Measurements from ENCODE around the gene VSNL1.

VSNL1 gene

DNA sequence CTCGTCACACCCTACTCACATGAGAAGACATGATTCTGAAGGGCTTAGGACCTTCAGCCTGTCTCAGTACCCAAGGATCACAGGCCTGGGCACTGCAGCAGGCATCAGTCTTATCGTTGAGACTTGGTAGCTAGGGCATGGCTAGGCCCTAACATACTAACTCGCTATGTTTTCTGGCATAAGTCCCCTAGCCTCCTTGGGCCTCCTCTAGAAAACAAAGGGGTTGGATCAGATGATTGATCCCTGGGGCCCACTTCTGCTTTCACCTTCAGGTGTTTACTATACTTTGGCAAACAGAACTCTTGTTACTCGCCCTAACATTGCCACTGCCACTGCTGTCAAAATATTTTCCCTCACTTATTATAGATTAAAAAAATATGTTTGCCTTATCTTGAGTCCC, 44.2 kb downstream of the VSNL1 start:
- FAIRE-seq: no peak

DNA sequence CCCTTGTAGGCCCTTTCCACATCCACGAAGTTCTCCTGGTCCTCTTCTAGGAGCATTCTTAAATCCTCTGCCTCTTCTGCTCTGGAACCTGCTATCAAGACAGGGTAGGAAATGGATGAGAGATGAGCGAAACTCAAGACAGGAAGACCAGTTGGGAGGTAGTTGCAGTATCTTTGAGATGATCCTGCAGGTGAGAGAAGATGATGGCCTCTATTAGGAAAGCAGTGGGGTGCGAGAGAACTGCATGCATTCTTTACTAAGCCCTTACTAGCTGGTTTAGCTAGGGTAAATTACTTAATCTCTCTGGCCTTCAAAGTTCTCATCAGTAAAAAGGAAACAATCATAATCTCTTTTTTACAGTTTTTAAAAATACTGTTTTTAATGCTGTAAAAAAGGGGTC, 47.0 kb downstream of the VSNL1 start:
- FAIRE-seq: no peak

DNA sequence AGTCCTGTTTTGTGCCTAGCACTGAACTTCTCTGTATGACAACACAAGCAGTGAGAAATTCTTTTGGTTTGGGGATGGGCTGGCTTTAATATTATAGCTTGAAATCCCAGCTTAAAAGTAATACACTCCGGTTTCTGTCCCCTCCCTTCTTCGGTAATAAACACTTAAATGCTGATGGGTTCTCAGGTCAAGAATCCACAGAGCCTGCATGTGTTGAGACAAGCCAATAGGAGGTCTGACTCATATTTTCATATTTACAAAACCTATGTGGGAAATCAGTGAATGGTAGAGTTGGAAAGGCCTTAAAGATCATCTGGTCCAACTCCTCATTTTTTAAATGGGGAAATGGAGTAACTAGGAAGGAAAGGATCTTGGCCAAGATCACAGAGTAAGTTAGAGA, 47.5 kb downstream of the VSNL1 start:
- FAIRE-seq: no peak

DNA sequence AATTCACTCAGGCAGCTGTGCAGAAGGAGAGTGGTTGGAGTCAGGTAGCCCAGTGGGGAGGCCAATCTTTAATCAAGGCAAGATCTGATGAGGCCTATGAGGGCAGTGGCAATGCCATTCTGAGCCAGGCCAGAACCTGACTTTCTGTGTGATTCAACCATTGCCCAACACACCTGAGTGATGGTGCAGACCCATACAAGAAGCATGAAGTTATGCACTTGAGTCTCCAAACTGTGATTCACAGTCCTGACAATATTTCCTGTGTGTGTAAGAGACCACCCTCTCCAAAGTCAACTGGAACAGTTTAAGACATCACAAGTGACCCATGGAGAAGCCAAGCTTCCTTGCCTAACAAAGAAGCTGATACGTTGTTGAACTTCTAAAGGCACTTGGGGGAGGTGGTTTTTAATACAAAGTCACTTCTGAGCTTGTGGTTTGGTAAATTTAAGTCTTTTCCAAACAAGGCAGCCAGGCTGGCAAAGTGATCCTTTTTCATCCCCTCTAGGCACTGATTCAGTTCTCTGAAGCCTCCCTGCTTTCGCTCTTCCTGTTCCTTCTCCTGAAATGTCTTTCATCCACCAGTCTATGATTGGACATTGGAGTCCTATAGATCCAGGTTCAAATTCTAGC, 49.0 kb downstream of the VSNL1 start:
- FAIRE-seq: no peak

DNA sequence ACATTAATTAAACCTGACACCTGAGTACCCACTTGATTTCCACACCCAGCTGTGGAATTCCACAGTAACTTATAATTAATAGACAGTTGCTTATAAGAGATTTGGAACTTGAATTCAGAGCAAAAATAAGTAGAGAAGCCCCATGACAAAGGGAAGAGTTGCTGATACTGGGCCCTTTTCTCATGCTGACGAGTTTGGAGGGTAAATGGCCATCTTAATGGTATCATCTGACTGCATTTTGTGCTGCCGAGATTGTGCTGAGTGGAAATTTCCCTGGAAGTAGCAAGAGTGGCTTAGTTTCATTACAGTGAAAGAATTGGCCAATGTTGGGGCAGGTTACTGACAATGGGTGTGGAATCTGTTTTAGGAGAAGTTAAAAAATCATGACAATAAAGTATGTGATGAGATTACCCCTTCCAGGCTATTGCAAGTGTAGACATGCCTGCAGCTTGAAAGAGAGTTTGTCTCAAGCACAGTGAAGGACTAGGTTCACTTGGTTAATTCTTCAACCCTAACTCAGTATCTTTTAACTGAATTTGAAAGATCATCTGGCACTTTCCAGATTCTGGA, 49.9 kb downstream of the VSNL1 start:
- FAIRE-seq: no peak

DNA sequence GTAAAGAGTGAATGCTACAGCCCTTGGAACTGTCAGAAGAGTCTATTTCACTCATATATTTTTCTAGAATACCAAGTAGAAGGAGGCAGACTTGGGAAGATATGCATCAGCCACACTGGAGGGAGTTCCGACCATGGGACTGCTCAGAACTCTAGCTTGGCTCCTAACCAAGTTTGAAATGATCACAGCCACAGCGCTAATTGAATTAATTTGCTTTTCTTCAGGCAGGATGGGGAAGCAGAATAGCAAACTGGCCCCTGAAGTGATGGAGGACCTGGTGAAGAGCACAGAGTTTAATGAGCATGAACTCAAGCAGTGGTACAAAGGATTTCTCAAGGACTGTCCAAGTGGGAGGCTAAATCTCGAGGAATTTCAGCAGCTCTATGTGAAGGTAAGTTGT, 51.4 kb downstream of the VSNL1 start:
- FAIRE-seq: no peak

DNA sequence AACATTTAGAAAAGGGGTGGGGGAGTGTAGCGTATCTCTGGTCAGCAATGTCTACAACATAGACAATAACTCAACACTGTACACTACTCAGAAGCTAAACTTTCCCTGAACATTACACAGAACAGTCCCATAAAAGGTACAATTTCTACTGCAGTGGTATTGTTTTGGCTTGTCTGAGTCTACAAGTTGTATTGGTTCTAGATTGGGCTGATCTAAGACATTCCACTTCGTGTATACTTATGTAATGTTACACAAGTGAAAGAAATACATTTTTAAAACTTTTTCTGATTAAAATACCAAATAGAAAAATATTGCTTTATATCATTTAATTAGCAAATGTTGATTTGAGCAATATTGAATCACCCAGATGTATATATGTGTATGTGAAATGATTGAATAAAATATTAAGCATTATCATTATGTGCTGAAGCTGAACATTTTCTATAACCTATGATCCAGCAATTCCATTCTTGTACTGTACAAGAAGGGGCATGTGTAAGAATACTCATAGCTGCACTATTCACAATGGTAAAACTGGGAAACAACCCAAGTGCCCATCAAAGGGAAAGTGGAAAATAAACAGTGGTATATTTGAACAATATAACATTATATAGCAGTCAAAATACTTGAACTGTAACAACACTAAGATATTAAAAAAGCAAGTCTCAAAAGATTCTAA, 52.4 kb downstream of the VSNL1 start:
- FAIRE-seq: no peak

DNA sequence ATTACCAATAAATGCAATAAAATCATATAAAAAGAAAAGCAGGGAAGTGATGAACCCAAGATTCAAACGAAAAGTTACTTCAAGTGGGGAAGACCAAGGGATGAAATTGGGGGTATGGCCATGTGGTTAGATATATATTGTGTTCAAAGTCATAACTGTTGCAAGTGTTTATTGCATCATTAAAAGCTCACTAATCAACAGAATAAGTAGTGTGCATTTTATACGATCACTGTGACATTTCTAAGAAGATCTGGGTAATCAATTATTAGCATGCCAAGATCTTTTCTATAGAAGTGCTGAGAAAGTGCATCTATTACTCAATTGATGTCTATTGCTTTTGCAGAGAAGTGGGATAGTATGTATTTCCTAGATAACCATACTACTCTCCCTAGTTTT, 52.9 kb downstream of the VSNL1 start:
- FAIRE-seq: no peak

DNA sequence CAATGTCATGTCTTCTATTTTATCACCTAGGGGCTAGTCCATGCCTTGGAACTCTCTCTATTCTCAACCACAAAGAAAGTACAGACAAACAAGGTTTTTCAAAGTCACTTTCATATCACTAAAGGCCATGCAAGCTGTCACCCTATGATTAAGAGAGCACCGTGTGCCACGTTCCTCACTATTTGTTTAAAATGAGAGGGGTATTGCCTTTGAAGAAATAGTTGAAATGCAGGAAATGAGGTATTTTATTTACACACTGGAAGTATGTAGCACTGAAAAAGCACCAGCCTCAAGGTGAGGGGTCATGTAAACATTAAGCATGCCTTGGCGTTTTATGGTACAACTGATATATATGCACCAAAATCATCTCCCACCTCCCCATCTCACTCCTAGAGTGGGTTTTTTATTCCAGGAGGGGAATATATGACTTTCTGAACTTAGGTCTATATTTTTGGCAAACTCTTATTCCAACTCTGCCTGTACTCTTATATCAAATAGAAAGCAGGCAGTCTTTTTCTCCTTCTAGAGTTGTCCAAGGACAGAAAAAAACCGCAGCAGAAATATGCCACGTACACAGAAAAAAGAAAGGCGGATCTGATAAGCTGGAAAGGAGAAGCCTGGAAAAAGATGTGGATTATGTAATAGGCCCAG, 53.5 kb downstream of the VSNL1 start:
- FAIRE-seq: no peak

DNA sequence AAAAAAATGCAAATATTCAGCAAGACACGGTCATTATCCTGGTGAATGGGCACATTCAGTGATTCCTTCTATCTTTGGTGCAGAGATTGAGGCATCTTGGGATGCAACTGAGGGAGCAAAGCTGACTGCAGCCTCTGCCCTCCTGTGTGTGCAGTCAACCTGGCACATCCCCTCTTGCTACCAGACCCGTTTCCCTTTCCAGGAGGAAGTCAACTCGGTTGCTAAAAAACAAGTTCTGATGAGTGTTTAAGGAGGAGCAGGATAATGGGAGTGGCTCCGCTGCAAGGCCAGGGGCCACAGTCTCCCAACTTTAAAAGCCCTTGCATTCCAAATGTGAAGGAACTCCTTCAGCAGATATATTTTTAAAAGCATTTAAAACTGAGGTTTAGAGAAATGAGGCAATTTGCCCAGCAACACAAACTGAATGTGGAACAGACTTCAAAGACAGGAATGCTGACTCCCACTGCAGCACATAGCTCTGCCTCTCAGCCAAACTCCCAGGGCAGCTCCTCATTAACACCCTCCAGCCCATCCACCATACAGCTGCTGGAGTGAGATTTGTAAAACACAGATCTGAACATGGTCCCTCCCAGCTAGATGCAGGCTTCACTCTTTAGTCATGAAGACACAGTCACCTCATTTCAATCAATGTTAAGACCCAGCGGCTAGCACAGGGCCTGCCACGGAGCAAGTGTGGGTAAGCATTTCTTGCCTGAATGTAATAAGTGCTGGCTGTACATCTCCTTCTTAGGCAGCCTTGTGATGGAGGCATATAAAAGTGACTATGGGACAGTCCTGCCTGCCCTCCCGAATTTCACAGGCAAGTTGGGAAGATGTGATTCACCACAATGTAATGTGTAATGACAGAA, 54.3 kb downstream of the VSNL1 start:
- FAIRE-seq: no peak

DNA sequence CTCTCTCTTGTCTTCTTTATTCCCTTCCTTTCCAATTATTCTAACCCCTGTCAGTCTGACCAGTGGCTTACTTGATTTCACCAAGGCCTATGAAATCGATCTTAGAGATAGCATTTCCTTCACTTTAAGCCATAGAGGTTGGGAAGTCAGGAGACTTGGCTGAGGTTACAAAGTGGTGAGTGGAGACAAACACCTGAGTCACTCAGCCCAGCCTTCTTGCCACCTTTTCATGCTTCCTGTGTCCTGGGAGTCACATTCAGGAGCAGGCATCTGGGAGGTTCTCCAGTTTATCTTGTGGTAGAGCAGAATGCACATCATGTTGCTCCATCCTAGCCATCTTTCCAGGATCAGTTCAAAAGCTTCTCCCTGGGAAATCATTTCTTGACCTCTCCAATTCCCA, 59.1 kb downstream of the VSNL1 start:
- FAIRE-seq: no peak

DNA sequence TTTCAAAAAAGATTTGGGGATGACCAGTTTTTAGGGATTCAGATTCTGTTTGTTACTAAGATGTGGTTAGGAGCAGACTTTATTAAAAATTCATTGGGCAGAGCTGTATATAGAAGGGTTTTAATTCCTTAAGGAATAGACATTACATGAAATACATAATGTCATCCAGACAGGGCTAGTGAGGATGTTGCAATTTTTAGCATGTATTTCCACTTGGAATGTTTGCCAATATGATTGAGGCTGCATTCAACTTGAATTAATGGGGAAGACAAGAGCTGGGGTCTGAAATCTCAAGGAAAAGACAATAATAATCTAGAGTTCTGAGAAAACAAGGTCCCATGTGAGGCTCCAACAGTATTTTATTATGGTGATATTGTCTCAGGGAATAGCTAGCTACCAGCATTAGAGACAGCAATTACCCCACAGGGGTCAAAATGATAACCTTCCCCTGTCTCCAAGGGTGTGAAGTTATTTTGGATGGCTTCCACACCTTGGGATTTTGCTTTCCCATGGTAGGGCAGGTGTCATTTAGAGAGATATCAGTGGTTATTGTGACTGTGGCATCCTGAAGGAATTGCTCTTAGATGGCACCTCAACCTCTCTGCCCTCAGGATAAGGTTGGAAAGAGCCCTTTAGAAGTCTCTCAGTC, 60.2 kb downstream of the VSNL1 start:
- FAIRE-seq: no peak

DNA sequence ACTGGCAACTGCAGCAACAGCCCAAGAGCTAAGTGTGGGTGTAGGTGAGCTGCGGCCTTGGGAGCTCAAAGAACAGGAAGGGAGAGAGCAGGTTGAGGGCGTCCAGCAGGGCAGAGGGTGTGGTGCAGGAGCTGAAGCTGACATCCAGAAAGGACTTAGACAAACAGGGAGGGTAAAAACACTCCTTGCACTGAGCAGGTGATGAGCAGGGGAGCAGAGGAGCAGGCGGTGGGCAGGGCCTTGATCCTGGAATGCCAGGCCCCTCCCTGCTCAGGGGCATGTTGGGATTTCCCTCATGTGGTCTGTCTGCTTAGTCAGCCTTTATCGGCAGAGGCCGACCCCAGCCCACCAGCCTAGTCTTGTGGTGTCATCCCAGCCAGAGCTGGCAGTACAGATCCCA, 63.6 kb downstream of the VSNL1 start:
- no peak for FAIRE-seq

DNA sequence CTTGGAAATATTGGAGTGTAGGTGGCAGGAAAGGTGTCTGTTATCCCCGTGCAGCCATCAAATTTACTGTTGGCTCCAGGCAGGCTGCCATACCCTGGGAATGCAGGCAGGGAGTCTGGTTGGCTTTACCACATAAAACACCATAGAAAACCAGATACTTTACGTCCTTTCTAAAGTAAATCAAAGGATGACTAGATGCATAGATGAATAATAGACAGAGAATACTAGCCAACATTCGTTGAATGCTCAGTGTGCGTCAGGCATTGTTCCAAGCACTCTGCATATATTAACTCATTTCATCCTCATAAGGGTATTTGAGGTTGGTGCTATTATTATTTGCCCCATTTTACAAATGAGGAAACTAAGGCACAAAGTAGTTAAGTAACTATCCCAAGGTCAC, 65.2 kb downstream of the VSNL1 start:
- FAIRE-seq: no peak

DNA sequence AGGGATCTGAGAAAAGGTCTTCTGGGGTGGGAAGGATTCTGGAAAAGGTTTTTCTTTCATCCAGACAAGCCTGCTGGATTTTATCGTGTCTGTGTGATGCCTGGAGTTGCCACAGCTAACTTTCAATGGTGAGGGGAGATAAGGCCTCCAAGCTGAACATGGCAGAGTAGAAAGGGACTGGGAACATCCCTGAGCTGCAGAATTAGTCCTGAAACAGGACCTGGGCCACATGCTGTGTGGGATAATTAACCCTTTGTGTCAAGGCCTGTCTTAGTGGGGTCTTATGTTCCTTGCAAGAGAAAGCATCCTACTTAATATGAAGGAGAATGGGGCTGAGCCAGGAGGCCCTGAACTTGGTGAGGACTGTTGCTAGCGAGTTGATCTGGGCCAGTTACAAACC, 66.4 kb downstream of the VSNL1 start:
- FAIRE-seq: no peak

DNA sequence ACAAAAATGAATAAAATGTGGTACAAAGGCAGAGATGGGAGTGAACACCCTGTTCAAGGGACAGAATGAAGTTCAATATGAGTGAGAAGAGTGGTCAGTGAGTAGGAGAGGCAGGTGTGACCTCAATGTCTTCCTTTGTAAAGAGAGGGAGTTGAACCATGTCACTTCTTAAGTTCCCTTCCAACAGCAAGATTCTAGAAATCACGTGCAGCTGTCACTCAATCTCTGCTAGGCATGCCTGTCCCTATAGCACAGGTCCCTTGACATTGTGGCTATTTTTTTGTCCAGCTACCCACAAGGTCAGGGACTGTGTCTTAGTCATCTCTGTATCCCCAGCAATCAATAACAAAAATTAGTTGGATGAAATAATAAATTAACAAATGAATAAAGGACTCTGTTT, 66.9 kb downstream of the VSNL1 start:
- FAIRE-seq: no peak

DNA sequence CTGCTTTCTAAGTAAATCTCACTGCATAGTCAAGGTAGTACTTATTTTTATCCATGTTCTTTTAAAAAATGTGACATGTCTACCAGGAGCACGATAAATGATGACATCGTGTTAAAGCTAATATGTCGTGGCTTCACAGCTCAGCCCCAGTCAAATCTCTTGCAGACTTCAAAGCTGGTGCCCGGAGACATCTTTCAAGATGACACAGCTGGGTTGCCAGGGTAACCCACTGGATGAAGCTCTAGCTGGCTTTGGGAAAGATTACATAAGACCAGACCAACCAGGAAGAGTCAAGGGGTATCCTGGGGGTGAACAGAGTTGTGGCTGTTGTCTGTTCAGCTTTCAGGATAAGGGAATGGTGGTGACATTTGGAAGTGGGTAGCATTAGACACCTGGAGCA, 67.8 kb downstream of the VSNL1 start:
- FAIRE-seq: no peak

DNA sequence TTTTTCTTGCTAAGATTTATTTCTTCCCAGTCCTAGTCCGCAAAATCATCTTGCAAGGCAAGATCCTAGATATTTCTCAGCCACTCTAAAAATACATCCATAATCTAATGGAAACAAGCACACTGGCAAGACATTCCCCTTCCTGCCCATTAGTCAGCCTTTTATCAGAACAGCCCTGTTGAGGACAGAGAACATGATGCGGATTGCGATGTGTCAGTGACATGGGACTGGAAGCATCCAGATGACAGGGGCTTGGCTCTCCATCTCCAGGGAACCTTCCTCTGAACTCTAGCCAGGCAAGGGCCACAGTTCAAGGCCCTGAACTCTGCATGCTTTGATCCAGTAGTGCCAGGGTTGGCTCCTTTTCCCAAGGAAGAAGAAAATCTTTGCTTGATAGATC, 70.0 kb downstream of the VSNL1 start:
- no peak for FAIRE-seq

DNA sequence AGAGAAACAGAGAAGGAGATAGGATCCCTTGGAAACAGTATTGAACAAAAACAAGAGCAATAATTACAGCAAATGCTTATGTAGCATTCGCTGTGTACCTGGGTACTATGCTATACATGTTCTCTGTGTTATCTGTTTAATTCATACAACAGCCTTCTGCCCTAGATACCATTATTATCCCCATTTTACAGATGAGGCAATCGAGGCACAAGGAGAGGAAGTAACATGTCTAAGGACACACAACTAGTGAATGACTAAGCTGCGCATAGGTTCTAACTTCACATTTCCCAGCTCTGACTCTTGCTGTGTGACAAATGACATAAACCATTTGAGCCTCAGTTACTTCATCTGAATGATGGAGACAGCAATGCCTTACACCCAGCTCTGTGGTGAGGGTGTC, 70.5 kb downstream of the VSNL1 start:
- FAIRE-seq: no peak

DNA sequence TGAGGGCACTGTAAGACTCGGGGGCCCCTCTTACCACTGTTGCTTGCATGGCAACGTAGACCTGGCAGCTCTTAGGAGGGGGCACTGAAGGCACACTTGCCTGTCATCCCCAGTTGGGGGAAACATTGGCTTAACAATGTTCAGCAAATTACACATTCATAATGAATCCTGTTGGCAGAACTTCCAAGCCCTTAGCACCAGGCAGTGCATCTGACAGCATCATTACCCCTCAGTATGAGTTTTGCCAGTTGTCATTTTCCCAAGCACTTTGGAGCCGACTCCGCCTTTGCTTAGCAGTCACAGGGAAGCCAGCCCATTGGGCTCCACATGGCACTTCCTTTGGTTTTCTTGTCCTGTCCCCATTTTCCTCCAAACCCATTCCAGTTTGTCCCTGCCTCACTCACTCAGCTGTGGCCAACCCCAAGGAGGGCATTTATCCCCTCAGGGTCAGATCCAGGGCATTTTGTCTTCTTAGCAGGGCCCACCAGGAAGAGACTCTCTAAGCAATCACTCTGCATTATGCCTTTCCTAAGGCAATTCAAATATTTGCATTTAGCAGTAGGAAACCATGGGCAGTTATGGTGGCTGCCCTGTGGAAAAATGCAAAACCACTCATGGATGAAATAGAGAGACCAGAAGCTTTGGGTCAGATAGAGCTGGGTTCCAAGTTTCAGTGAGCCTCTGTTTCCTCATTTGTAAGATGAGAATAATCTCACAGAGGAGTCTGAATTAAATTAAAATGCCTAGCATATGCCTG, 73.9 kb downstream of the VSNL1 start:
- FAIRE-seq: no peak

DNA sequence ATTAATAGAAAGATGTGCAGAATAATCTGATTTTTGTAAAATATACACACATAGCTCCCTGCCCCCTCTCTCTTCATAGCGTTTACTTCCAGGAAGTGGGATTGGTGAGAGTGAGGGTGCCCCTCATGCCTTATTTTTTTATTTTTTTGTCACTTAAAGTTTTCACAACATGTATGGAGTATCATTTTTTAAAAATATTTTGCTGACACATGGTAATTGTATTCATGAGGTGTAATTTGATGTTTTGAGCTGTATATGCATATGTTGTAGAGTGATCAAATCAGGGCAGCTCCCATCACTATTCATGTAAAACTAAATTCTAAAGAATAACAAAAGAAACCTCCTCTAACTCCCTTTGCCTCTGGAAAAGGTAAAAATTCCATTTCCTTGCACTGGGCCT, 74.7 kb downstream of the VSNL1 start:
- no peak for FAIRE-seq

Data from A204.1 (cell line).